Measurements from ENCODE around the gene MPV17.

- TF ChIP-seq CTCF (IDR thresholded peaks at IDR 0.05), result no peak
- TF ChIP-seq EZH2 (IDR thresholded peaks at IDR 0.05), result no peak
- no peak for TF ChIP-seq EZH2phosphoT487 (IDR thresholded peaks at IDR 0.05)
Observed at GRCh38 chr2:27324720-27325119, 1.8 kb upstream of the MPV17 start.
